Measurements from ENCODE around the gene KLHL6. TPM values are rescaled to one million over a fixed set of nuclear protein-coding genes. Genes with fewer than 3 reads are reported as not detected.

KLHL6 gene
- total RNA-seq, 1 experiment from 2014 or later = 0.11 TPM

DNA sequence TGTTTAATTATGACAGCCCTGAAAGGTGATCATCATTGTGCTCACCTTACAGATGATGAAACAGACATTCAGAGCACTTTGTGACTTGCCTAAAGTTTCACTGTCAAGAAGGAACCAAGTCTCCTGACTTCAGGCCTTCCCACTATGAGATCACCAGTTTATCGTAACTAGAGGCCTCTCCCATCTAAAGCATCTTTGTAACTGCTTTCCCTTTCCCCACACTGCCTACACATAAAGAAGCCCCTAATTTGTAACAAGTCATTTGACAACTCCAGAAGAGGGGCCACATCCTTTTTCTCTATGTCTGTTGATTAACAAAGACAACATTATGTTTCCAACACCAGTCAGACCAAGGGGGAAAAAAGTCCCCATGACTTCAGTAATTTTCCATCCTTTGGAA lies 1.1 kb downstream of the KLHL6 start:
- no peak for ATAC-seq
- CTCF ChIA-PET = no interaction called here
- no peak overlapping the region for H3K4me3 Mint-ChIP-seq

DNA sequence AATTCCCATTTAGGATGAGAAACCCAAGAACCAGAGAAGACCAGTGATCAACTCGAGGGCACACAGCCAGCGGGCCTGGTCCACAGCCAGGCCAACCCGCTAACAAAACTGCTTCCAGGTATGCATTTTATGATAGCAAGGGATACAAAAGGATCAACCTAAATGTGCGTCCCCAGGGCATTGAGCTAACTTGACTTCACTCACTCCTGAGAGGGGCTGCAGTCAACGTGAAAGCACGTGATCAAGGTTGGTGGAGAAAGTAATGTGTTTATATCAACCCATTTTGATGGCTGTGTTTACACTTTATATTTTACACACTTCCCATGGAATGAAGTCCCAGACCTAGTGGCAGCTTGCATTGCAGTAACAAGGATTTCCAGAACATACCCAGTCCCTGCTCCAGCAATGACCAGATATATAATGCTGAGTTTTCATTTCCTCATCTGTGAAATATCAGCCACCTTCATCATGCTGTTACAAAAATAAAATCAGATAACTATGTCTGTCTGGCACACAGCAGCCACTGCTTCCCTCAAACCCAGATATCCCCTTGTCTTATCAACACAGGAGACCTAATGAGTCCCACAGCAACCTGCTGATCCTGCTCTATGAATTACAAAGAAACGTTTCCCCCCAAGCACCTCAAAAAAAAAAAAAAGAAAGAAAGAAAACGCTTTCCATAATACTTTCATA lies 2.0 kb downstream of the KLHL6 start:
- H3K27ac Mint-ChIP-seq = no peak overlapping the region
- H3K9me3 Mint-ChIP-seq = no peaks in the 10 kb centered on the region
- CTCF ChIA-PET = no interaction called here
- no peaks in the 10 kb centered on the region; the same call in 1 of the 2 replicates for H3K27me3 Mint-ChIP-seq (ENCODE audit: low read depth)
- ATAC-seq (no peak), DNase-seq (ENCODE audit: low spot score) (no peak)
- TF ChIP-seq, protein P1, sequence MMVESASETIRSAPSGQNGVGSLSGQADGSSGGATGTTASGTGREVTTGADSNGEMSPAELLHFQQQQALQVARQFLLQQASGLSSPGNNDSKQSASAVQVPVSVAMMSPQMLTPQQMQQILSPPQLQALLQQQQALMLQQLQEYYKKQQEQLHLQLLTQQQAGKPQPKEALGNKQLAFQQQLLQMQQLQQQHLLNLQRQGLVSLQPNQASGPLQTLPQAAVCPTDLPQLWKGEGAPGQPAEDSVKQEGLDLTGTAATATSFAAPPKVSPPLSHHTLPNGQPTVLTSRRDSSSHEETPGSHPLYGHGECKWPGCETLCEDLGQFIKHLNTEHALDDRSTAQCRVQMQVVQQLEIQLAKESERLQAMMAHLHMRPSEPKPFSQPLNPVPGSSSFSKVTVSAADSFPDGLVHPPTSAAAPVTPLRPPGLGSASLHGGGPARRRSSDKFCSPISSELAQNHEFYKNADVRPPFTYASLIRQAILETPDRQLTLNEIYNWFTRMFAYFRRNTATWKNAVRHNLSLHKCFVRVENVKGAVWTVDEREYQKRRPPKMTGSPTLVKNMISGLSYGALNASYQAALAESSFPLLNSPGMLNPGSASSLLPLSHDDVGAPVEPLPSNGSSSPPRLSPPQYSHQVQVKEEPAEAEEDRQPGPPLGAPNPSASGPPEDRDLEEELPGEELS (CRISPR knock-in tag; IDR thresholded peaks at IDR 0.05) = no peak
- TF ChIP-seq, protein P2, sequence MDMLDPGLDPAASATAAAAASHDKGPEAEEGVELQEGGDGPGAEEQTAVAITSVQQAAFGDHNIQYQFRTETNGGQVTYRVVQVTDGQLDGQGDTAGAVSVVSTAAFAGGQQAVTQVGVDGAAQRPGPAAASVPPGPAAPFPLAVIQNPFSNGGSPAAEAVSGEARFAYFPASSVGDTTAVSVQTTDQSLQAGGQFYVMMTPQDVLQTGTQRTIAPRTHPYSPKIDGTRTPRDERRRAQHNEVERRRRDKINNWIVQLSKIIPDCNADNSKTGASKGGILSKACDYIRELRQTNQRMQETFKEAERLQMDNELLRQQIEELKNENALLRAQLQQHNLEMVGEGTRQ (CRISPR knock-in tag; IDR thresholded peaks at IDR 0.05) = no peak
- H3K36me3 Mint-ChIP-seq = no peaks in the 10 kb centered on the region
- H3K4me3 Mint-ChIP-seq = no peak overlapping the region
- H3K4me1 Mint-ChIP-seq = peaks cover 26% of the 10 kb centered on the region
- POLR2A ChIA-PET = no interaction called here

More for the DNA sequence above, 1.1 kb downstream of the KLHL6 start:
- no peaks in the 10 kb centered on the region for H3K9me3 Mint-ChIP-seq
- DNase-seq (ENCODE audit: low spot score) = no peak
- TF ChIP-seq, protein P3, sequence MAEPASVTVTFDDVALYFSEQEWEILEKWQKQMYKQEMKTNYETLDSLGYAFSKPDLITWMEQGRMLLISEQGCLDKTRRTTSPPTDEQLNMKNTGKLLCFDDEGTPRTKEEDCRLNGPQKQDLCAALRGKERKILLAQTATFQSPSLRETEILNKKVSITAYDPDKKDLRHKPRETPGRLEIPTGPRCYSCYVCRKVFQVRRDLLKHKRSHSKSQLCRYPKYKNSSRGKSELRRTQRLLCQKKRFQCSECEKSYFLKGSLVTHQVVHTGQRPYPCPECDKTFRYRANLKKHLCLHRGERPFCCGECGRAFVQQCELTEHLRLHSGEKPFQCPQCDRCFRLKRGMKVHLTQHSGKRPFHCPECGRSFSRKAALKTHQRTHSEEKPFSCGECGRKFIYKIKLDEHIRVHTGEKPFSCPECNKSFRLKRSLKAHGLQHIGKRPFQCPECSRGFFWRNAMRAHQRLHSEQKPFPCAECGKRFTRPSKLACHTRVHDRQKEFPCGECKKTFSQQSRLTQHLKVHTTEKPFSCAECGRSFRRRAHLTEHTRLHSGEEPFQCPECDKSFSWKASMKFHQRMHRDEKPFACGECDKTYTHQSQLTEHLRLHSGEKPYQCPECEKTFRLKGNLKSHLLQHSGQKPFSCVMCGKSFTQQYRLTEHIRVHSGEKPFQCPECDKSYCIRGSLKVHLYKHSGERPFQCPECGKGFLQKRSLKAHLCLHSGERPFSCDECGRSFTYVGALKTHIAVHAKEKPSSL (CRISPR knock-in tag; conservative IDR thresholded peaks at IDR 0.05) = no peak
- TF ChIP-seq, protein P4, sequence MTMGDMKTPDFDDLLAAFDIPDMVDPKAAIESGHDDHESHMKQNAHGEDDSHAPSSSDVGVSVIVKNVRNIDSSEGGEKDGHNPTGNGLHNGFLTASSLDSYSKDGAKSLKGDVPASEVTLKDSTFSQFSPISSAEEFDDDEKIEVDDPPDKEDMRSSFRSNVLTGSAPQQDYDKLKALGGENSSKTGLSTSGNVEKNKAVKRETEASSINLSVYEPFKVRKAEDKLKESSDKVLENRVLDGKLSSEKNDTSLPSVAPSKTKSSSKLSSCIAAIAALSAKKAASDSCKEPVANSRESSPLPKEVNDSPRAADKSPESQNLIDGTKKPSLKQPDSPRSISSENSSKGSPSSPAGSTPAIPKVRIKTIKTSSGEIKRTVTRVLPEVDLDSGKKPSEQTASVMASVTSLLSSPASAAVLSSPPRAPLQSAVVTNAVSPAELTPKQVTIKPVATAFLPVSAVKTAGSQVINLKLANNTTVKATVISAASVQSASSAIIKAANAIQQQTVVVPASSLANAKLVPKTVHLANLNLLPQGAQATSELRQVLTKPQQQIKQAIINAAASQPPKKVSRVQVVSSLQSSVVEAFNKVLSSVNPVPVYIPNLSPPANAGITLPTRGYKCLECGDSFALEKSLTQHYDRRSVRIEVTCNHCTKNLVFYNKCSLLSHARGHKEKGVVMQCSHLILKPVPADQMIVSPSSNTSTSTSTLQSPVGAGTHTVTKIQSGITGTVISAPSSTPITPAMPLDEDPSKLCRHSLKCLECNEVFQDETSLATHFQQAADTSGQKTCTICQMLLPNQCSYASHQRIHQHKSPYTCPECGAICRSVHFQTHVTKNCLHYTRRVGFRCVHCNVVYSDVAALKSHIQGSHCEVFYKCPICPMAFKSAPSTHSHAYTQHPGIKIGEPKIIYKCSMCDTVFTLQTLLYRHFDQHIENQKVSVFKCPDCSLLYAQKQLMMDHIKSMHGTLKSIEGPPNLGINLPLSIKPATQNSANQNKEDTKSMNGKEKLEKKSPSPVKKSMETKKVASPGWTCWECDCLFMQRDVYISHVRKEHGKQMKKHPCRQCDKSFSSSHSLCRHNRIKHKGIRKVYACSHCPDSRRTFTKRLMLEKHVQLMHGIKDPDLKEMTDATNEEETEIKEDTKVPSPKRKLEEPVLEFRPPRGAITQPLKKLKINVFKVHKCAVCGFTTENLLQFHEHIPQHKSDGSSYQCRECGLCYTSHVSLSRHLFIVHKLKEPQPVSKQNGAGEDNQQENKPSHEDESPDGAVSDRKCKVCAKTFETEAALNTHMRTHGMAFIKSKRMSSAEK (CRISPR knock-in tag; IDR thresholded peaks at IDR 0.05; ENCODE audit: borderline replicate concordance) = no peak
- POLR2A ChIA-PET = no interaction called here
- no peak overlapping the region for H3K27ac Mint-ChIP-seq
- H3K4me1 Mint-ChIP-seq = peaks cover 23% of the 10 kb centered on the region
- H3K27me3 Mint-ChIP-seq (ENCODE audit: low read depth) = no peaks in the 10 kb centered on the region
- H3K36me3 Mint-ChIP-seq = no peaks in the 10 kb centered on the region

DNA sequence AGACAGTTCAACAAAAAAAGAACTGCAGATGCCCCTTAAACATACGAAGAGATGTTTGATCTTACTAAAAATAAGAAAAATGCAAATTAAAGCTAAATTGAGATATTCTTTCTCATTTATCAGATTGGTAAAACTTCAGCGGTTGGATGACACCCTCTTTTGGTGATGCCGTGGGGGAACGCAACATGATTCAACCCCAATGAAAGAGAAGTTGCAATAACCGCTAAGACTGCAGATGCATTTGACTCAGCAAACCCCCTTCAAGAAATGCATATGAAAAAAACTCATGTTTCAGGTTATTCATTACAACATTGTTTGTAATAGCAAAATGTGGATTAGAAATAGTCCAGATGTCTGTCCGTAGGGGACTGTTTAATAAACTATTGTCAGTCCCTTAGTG lies 3.6 kb downstream of the KLHL6 start:
- CTCF ChIA-PET = interaction anchor here (1.6 kb wide), 1 partner anchor 36 kb away, joined by 3 read pairs; no protein-coding TSS in a partner anchor
- POLR2A ChIA-PET = no interaction called here
- DNase-seq (ENCODE audit: low spot score) (no peak), ATAC-seq (no peak)
- Mint-ChIP-seq H3K4me3 (no peak overlapping the region), H3K9me3 (no peaks in the 10 kb centered on the region), H3K4me1 (peaks cover 34% of the 10 kb centered on the region), H3K36me3 (no peaks in the 10 kb centered on the region), H3K27ac (no peak overlapping the region), H3K27me3 (ENCODE audit: low read depth) (peaks cover under 1% of the 10 kb centered on the region; the same call in 1 of the 2 replicates)
- TF ChIP-seq GABPB1 (CRISPR knock-in tag; IDR thresholded peaks at IDR 0.05) = no peak
- TF ChIP-seq CREM (CRISPR knock-in tag; IDR thresholded peaks at IDR 0.05) = no peak
- TF ChIP-seq, protein P5, sequence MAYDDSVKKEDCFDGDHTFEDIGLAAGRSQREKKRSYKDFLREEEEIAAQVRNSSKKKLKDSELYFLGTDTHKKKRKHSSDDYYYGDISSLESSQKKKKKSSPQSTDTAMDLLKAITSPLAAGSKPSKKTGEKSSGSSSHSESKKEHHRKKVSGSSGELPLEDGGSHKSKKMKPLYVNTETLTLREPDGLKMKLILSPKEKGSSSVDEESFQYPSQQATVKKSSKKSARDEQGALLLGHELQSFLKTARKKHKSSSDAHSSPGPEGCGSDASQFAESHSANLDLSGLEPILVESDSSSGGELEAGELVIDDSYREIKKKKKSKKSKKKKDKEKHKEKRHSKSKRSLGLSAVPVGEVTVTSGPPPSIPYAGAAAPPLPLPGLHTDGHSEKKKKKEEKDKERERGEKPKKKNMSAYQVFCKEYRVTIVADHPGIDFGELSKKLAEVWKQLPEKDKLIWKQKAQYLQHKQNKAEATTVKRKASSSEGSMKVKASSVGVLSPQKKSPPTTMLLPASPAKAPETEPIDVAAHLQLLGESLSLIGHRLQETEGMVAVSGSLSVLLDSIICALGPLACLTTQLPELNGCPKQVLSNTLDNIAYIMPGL (CRISPR knock-in tag; IDR thresholded peaks at IDR 0.05) = no peak
- no peak for TF ChIP-seq GTF2I (CRISPR knock-in tag; conservative IDR thresholded peaks at IDR 0.05)
- TF ChIP-seq, protein P6, sequence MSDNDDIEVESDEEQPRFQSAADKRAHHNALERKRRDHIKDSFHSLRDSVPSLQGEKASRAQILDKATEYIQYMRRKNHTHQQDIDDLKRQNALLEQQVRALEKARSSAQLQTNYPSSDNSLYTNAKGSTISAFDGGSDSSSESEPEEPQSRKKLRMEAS (CRISPR knock-in tag; IDR thresholded peaks at IDR 0.05) = no peak
- TF ChIP-seq, protein P7, sequence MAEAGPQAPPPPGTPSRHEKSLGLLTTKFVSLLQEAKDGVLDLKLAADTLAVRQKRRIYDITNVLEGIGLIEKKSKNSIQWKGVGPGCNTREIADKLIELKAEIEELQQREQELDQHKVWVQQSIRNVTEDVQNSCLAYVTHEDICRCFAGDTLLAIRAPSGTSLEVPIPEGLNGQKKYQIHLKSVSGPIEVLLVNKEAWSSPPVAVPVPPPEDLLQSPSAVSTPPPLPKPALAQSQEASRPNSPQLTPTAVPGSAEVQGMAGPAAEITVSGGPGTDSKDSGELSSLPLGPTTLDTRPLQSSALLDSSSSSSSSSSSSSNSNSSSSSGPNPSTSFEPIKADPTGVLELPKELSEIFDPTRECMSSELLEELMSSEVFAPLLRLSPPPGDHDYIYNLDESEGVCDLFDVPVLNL (CRISPR knock-in tag; IDR thresholded peaks at IDR 0.05; ENCODE audit: borderline replicate concordance, low read depth) = no peak
- TF ChIP-seq, protein P8, sequence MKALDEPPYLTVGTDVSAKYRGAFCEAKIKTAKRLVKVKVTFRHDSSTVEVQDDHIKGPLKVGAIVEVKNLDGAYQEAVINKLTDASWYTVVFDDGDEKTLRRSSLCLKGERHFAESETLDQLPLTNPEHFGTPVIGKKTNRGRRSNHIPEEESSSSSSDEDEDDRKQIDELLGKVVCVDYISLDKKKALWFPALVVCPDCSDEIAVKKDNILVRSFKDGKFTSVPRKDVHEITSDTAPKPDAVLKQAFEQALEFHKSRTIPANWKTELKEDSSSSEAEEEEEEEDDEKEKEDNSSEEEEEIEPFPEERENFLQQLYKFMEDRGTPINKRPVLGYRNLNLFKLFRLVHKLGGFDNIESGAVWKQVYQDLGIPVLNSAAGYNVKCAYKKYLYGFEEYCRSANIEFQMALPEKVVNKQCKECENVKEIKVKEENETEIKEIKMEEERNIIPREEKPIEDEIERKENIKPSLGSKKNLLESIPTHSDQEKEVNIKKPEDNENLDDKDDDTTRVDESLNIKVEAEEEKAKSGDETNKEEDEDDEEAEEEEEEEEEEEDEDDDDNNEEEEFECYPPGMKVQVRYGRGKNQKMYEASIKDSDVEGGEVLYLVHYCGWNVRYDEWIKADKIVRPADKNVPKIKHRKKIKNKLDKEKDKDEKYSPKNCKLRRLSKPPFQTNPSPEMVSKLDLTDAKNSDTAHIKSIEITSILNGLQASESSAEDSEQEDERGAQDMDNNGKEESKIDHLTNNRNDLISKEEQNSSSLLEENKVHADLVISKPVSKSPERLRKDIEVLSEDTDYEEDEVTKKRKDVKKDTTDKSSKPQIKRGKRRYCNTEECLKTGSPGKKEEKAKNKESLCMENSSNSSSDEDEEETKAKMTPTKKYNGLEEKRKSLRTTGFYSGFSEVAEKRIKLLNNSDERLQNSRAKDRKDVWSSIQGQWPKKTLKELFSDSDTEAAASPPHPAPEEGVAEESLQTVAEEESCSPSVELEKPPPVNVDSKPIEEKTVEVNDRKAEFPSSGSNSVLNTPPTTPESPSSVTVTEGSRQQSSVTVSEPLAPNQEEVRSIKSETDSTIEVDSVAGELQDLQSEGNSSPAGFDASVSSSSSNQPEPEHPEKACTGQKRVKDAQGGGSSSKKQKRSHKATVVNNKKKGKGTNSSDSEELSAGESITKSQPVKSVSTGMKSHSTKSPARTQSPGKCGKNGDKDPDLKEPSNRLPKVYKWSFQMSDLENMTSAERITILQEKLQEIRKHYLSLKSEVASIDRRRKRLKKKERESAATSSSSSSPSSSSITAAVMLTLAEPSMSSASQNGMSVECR (CRISPR knock-in tag; IDR thresholded peaks at IDR 0.05; ENCODE audit: borderline replicate concordance) = no peak
